Adipocyte (in vitro differentiated cells): ENCODE data around the gene GOLGA3.

Source experiments
- DNase-seq: peaks from one replicate; pipeline ENCODE4 v3.0.0-alpha.2; 2015; ENCODE audit warnings: low read depth
- H3K27me3 ChIP-seq: replicated peaks from 2 replicates; pipeline ENCODE4 v1.7.0; 2013; ENCODE audit warnings: mild to moderate bottlenecking, low read length, moderate library complexity; ENCODE audit not compliant: control insufficient read depth, insufficient read depth
- H3K36me3 ChIP-seq: 2 replicates; pipeline ENCODE4 v1.7.0; 2013; ENCODE audit warnings: low read length, mild to moderate bottlenecking, moderate library complexity; ENCODE audit not compliant: control insufficient read depth, insufficient read depth, severe bottlenecking
- H3K4me1 ChIP-seq: 2 replicates; pipeline ENCODE4 v1.7.0; 2013; ENCODE audit warnings: mild to moderate bottlenecking, low read length, moderate library complexity; ENCODE audit not compliant: control insufficient read depth, insufficient read depth
- H3K4me3 ChIP-seq: 2 replicates; pipeline ENCODE4 v1.7.0; 2013; ENCODE audit warnings: mild to moderate bottlenecking, low read length, moderate library complexity
- H3K9ac ChIP-seq: 2 replicates; pipeline ENCODE4 v1.7.0; 2013; ENCODE audit warnings: mild to moderate bottlenecking, low read length, moderate library complexity
- H3K9me3 ChIP-seq: 2 replicates; pipeline ENCODE4 v1.7.0; 2013; ENCODE audit warnings: mild to moderate bottlenecking, low read length, moderate library complexity; ENCODE audit not compliant: control insufficient read depth

GOLGA3 gene

GRCh38 chr12:132740652-132741051 lies 88.0 kb downstream of the GOLGA3 start:
- peaks cover 89% of the 10 kb centered on the region for H3K36me3 ChIP-seq
- no peaks in the 10 kb centered on the region for H3K27me3 ChIP-seq
- no peak overlapping the region for H3K9ac ChIP-seq
- no peak for DNase-seq
- H3K4me1 ChIP-seq: no peaks in the 10 kb centered on the region
- no peak overlapping the region for H3K4me3 ChIP-seq
- H3K9me3 ChIP-seq: no peaks in the 10 kb centered on the region

- Histone ChIP-seq H3K4me1 (no peaks in the 10 kb centered on the region), H3K9ac (no peak overlapping the region), H3K27me3 (no peaks in the 10 kb centered on the region), H3K9me3 (no peaks in the 10 kb centered on the region), H3K4me3 (no peak overlapping the region), H3K36me3 (peaks cover 89% of the 10 kb centered on the region)
- no peak for DNase-seq
Observed at GRCh38 chr12:132740313-132740646, 88.4 kb downstream of the GOLGA3 start.

DNA sequence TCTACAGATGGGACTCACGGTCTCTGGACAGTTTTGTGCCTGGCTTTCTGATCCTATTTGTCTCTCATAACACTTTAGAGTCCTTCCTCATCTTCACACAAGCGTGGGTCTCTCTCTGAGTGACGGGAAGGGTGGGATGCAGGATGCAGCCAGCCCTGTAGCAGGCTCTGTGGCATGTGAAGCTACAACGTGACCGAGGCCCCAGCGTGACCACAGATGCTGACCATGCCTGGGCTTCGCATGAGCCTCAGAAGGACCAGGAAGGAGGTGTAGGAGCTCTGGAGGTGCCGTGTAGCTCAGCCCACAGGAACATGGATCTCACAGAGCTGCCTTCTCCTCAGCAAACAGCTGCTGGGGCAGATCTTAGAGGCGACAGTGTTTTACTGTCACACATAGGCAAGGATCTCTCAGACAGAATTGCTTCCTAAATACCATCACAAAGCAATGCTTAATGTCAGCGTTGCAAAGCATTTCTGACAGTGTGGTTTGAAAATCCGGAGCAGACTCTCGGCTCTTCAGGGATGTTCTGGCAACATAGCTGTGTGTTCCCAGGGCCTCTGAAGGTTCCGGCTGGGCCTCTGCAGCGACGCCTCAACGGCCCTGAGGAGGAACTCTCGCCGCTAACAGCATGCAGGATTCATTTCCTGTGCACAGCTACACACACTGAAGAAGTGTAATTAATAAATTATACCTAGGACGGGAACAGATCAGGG lies 88.9 kb downstream of the GOLGA3 start:
- H3K9me3 ChIP-seq: no peaks in the 10 kb centered on the region
- H3K4me1 ChIP-seq: no peaks in the 10 kb centered on the region
- peaks cover 89% of the 10 kb centered on the region for H3K36me3 ChIP-seq
- no peak for DNase-seq
- H3K27me3 ChIP-seq: no peaks in the 10 kb centered on the region
- no peak overlapping the region for H3K9ac ChIP-seq
- H3K4me3 ChIP-seq: no peak overlapping the region

DNA sequence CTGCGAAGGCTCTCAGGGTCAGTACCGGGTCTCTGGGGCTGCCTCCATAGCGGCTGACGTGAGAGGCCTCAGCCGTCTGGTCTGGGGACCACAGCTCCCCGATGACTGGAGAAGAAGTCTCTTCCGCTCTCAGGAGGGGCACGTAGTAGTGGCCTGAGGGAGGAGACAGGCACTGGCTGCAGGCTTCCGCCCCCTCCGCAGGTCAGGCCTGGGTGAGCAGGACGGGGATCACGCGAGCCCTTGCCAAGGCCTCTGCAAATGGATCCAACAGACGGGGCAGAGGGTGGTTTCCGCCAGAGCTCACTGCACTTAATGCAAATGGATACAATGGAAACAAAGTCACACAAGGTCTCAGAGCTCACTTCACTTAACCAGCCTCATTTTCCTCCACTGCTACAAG lies 91.8 kb downstream of the GOLGA3 start:
- peaks cover 94% of the 10 kb centered on the region for H3K36me3 ChIP-seq
- DNase-seq: no peak
- H3K9ac ChIP-seq: no peak overlapping the region
- no peak overlapping the region for H3K4me3 ChIP-seq
- no peaks in the 10 kb centered on the region for H3K27me3 ChIP-seq
- no peaks in the 10 kb centered on the region for H3K4me1 ChIP-seq
- H3K9me3 ChIP-seq: no peaks in the 10 kb centered on the region

- peaks cover 94% of the 10 kb centered on the region for H3K36me3 ChIP-seq
- no peaks in the 10 kb centered on the region for H3K4me1 ChIP-seq
- no peaks in the 10 kb centered on the region for H3K27me3 ChIP-seq
- no peaks in the 10 kb centered on the region for H3K9me3 ChIP-seq
- no peak overlapping the region for H3K4me3 ChIP-seq
- H3K9ac ChIP-seq: no peak overlapping the region
- no peak for DNase-seq
Observed at GRCh38 chr12:132736378-132736777, 92.3 kb downstream of the GOLGA3 start.

DNA sequence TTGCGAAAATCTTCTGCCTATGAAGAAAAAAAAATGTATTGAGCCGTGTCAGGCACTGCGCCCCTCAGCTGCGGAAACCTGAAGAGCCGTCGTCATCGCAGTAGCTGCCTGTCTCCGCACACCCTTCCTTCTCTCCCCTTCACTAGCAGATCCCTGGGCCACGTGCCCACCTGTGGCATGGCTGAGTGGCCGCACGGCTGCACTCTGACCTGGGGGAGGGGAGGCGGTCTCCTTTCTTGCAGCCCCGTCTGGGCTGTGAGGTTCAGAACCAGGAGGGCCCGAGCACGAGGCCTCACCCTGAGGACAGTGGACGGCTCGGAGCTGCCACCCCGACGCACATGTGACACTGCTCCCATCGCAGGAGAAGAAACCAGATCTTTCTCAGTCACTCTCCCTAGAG lies 93.2 kb downstream of the GOLGA3 start:
- no peak overlapping the region for H3K4me3 ChIP-seq
- no peaks in the 10 kb centered on the region for H3K9me3 ChIP-seq
- no peak for DNase-seq
- peaks cover 93% of the 10 kb centered on the region for H3K36me3 ChIP-seq
- no peak overlapping the region for H3K9ac ChIP-seq
- no peaks in the 10 kb centered on the region for H3K4me1 ChIP-seq
- no peaks in the 10 kb centered on the region for H3K27me3 ChIP-seq

- Histone ChIP-seq H3K4me1 (no peaks in the 10 kb centered on the region), H3K9me3 (no peaks in the 10 kb centered on the region), H3K36me3 (peaks cover 89% of the 10 kb centered on the region)
Observed at GRCh38 chr12:132734206-132734605, 94.5 kb downstream of the GOLGA3 start.

DNA sequence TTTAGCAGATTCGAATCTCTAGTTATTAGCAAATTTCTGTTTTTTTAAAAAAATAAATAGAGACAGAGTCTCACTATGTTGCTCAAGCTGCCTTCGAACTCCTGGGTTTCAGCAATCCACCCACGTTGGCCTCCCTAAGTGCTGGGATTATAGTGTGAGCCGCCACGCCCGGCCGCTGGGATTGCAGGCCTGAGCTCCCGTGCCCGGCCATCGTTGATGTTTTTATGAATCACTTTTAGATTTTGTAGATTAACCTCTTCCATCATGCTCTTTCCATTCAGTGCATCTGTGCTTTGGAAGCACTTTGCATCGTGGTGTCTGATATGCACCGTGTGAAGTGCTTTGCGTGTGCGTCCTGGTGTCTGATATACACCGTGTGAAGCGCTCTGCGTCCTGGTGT lies 97.1 kb downstream of the GOLGA3 start:
- peaks cover 91% of the 10 kb centered on the region for H3K36me3 ChIP-seq
- no peaks in the 10 kb centered on the region for H3K9me3 ChIP-seq
- no peaks in the 10 kb centered on the region for H3K4me1 ChIP-seq
- H3K9ac ChIP-seq: no peak overlapping the region
- DNase-seq: no peak
- H3K27me3 ChIP-seq: no peaks in the 10 kb centered on the region
- no peak overlapping the region for H3K4me3 ChIP-seq

More at GRCh38 chr12:132734206-132734605, 94.5 kb downstream of the GOLGA3 start:
- H3K9ac ChIP-seq: no peak overlapping the region
- no peak for DNase-seq
- no peaks in the 10 kb centered on the region for H3K27me3 ChIP-seq
- H3K4me3 ChIP-seq: no peak overlapping the region

GRCh38 chr12:132730353-132730752 lies 98.3 kb downstream of the GOLGA3 start:
- no peak overlapping the region for H3K9ac ChIP-seq
- no peaks in the 10 kb centered on the region for H3K9me3 ChIP-seq
- peaks cover 92% of the 10 kb centered on the region for H3K36me3 ChIP-seq
- DNase-seq: no peak
- no peaks in the 10 kb centered on the region for H3K4me1 ChIP-seq
- H3K27me3 ChIP-seq: no peaks in the 10 kb centered on the region
- H3K4me3 ChIP-seq: no peak overlapping the region

DNA sequence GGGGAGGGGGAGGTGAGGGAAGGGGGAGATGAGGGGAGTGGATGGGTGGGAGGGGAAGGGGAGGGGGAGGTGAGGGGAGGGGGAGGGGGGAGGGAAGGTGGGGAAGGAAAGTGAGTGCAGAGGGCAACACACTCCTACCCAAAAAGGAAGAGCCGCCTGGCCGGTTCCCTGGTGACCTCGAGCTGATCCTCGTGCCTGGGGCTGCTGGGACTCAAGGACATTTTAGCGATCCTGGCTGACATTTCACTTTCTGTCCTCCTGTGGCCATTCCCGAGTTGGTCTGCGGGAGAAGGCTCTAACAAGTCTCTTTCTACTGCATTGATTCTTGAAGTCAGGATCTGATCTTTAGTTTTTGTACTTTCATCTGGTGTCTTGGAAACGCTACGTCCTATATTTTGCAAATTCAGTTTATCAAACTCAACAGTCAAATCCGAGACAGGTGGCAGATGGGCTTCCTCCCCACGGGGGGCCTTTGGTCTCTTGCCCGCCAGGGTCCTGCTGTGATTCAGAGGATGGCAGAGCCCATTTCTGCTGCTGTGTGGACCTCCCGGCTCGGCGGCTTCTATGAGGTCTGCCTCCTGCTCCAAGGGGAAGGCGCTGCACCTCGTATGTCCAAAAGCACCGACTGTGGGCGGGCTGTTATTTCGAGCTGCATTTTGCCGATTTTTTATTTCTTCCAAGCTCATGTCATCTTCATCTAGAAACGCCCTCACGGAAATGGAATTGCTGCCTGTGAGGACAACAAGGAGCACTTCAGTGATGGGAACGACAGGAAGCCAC lies 98.9 kb downstream of the GOLGA3 start:
- Histone ChIP-seq H3K36me3 (peaks cover 92% of the 10 kb centered on the region), H3K9me3 (no peaks in the 10 kb centered on the region)

DNA sequence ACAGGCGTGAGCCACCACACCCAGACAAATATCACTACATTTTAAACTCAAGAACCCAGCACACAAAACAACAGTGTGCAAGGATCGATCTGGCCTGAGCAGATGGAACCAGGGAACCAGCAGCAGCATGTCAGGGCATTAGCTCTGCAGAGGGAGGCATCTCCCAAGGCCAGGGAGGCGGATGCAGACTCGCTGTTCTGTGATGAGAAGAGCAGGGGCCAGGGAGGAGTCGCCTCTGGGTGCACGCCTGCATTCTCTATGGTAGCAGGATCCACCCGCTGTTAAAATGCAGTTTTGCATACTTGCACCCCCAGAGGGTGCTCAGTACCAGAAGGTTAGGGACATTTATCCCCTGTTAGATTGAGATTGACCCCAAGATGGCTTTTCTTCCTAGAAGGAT lies 100.2 kb downstream of the GOLGA3 start:
- no peak for DNase-seq
- peaks cover 92% of the 10 kb centered on the region for H3K36me3 ChIP-seq
- no peaks in the 10 kb centered on the region for H3K27me3 ChIP-seq
- H3K4me3 ChIP-seq: no peak overlapping the region
- no peak overlapping the region for H3K9ac ChIP-seq
- H3K4me1 ChIP-seq: no peaks in the 10 kb centered on the region
- no peaks in the 10 kb centered on the region for H3K9me3 ChIP-seq

More for the DNA sequence above, 98.9 kb downstream of the GOLGA3 start:
- DNase-seq: no peak
- Histone ChIP-seq H3K27me3 (no peaks in the 10 kb centered on the region), H3K9ac (no peak overlapping the region), H3K4me3 (no peak overlapping the region), H3K4me1 (no peaks in the 10 kb centered on the region)
